H1 (cell line): Measurements from ENCODE around the gene ADAM19. TPM values are rescaled to one million over a fixed set of nuclear protein-coding genes. Genes with fewer than 3 reads are reported as not detected.

Experiments
- HDAC2 ChIP-seq, 2 experiments: fragments of 300-600 bp in 1 of 2; sonication (generic) in 1 of 2; IDR thresholded peaks; 2 replicates each; pipeline ENCODE4 v1.6.1; 2011 to 2012; ENCODE audit warnings: low read depth in 2 of 2, low read length in 2 of 2, mild to moderate bottlenecking in 2 of 2, moderate library complexity in 2 of 2, borderline replicate concordance in 1 of 2, inconsistent platforms in 1 of 2
- KDM4A ChIP-seq: IDR thresholded peaks from one replicate; pipeline ENCODE4 v1.7.1; 2012; ENCODE audit warnings: low read depth, mild to moderate bottlenecking, moderate library complexity, low read length, inconsistent platforms; ENCODE audit not compliant: severe bottlenecking
- POU5F1 ChIP-seq: IDR thresholded peaks from 2 replicates; pipeline ENCODE4 v1.6.1; 2011; ENCODE audit warnings: low read depth, mild to moderate bottlenecking, low read length, moderate library complexity
- SIN3A ChIP-seq, 2 experiments: IDR thresholded peaks in 1 of 2; conservative IDR thresholded peaks in 1 of 2; 2 replicates each; pipeline ENCODE4 v1.6.1; 2011 to 2012; ENCODE audit warnings: low read length in 2 of 2, improper control_type of control experiment in 1 of 2, low read depth in 1 of 2, mild to moderate bottlenecking in 1 of 2
- SP2 ChIP-seq: IDR thresholded peaks from 2 replicates; pipeline ENCODE4 v1.6.1; 2012; ENCODE audit warnings: mild to moderate bottlenecking, low read length, inconsistent platforms
- SRF ChIP-seq: IDR thresholded peaks from 2 replicates; pipeline ENCODE4 v1.6.1; 2011; ENCODE audit warnings: mild to moderate bottlenecking, low read depth, low read length, moderate library complexity
- polyA plus RNA-seq, 7 experiments: library from polyadenylated mRNA; depleted of rRNA in 3 of 7; stranded (reverse) in 5 of 7; unstranded in 2 of 7; fragments of >200 nt in 5 of 7; fragments of 200-250 nt in 2 of 7; gene quantifications; 1 replicate in 5 of 7; 2 replicates in 1 of 7; 4 replicates in 1 of 7; pipeline versions ENCODE4 v1.2.1 to v1.2.3, GENCODE V29; 2011 to 2013; ENCODE audit warnings: missing spikeins in 2 of 7, mixed read lengths in 2 of 7
- total RNA-seq: library from RNA; stranded (reverse); fragmentation: NEBNext Ultra II Directional; extraction: Animal tissue kit (Norgen Biotek cat#: 25700); gene quantifications from 2 replicates; pipeline ENCODE4 v1.2.1, GENCODE V29; 2021
- TF ChIP-seq, protein P1 (sequence below): IDR thresholded peaks from 2 replicates; pipeline ENCODE4 v1.6.1; 2011; ENCODE audit warnings: low read depth, mild to moderate bottlenecking, low read length; ENCODE audit not compliant: insufficient read depth
- TF ChIP-seq, protein P2 (sequence below): IDR thresholded peaks from 2 replicates; pipeline ENCODE4 v1.6.1; 2012; ENCODE audit warnings: low read length, inconsistent platforms

ADAM19 gene
- total and polyA plus RNA-seq, 2 of the 8 experiments (the other 6 are each of a cell fraction or from before 2014, with no cell fraction given), result 6.5 to 22.7 TPM

DNA sequence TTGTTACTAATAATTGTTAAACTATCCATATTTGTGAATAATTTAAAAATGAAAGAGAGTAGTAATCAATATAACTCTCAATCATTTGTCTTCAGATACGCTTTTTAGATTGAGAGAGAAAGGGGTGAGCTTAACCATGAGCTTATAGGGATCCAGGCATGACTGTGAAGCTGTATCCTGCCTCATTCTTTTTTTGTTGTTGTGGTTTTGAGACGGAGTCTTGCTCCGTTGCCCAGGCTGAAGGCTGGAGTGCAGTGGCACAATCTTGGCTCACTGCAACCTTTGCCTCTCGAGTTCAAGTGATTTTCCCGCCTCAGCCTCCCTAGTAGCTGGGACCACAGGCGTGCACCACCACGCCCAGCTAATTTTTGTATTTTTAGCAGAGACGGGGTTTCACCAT lies 71.5 kb downstream of the ADAM19 start (continued):
- TF ChIP-seq, protein P1, sequence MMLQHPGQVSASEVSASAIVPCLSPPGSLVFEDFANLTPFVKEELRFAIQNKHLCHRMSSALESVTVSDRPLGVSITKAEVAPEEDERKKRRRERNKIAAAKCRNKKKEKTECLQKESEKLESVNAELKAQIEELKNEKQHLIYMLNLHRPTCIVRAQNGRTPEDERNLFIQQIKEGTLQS, result no peak
- TF ChIP-seq KDM4A (no peak), SRF (no peak), HDAC2 (IDR thresholded peaks at IDR 0.05; ENCODE audit: borderline replicate concordance in 1 of 2, low read depth in 2 of 2, low read length in 2 of 2) (no peak), POU5F1 (no peak), SP2 (no peak), SIN3A (conservative IDR thresholded peaks at IDR 0.05 in 1 of 2, IDR thresholded peaks at IDR 0.05 in 1 of 2; ENCODE audit: low read depth in 1 of 2, low read length in 2 of 2) (no peak)
- TF ChIP-seq, protein P2, sequence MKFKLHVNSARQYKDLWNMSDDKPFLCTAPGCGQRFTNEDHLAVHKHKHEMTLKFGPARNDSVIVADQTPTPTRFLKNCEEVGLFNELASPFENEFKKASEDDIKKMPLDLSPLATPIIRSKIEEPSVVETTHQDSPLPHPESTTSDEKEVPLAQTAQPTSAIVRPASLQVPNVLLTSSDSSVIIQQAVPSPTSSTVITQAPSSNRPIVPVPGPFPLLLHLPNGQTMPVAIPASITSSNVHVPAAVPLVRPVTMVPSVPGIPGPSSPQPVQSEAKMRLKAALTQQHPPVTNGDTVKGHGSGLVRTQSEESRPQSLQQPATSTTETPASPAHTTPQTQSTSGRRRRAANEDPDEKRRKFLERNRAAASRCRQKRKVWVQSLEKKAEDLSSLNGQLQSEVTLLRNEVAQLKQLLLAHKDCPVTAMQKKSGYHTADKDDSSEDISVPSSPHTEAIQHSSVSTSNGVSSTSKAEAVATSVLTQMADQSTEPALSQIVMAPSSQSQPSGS, result no peak
- TF ChIP-seq, all 59 proteins: peak for 0
